PC-9 (cell line): ENCODE results near the gene FAM131B.

Experiments used
- EZH2 ChIP-seq: fragments of 200-600 bp; sonication (generic); IDR thresholded peaks from 2 replicates; pipeline ENCODE4 v1.8.0; 2017; ENCODE audit warnings: antibody characterized with exemption, low read depth
- TF ChIP-seq, protein P1 (sequence below): fragments of 200-600 bp; sonication (generic); conservative IDR thresholded peaks from 2 replicates; pipeline ENCODE4 v1.6.1; 2017; ENCODE audit warnings: mixed run types, antibody characterized with exemption, mild to moderate bottlenecking, moderate library complexity

GRCh38 chr7:143327903-143328302 is 34.6 kb downstream of the FAM131B start:
- no peak for TF ChIP-seq EZH2
- TF ChIP-seq, protein P1, sequence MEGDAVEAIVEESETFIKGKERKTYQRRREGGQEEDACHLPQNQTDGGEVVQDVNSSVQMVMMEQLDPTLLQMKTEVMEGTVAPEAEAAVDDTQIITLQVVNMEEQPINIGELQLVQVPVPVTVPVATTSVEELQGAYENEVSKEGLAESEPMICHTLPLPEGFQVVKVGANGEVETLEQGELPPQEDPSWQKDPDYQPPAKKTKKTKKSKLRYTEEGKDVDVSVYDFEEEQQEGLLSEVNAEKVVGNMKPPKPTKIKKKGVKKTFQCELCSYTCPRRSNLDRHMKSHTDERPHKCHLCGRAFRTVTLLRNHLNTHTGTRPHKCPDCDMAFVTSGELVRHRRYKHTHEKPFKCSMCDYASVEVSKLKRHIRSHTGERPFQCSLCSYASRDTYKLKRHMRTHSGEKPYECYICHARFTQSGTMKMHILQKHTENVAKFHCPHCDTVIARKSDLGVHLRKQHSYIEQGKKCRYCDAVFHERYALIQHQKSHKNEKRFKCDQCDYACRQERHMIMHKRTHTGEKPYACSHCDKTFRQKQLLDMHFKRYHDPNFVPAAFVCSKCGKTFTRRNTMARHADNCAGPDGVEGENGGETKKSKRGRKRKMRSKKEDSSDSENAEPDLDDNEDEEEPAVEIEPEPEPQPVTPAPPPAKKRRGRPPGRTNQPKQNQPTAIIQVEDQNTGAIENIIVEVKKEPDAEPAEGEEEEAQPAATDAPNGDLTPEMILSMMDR: no peak
